NCI-H2029 (cell line): ENCODE results near the gene RNF186.
"Not testable (repeated sequence)": the region's sequence is repeated elsewhere in the genome, so short reads cannot be mapped to it uniquely, and the experiment has no call there.

Source experiments
- DNase-seq: peaks from one replicate; lab custom pipeline; 2025; lab: John Stamatoyannopoulos, UW

Gene RNF186

GRCh38 chr1:19824541-19824940 lies 9.5 kb upstream of the RNF186 start:
- DNase-seq, result no peak

- DNase-seq, result no peak
Observed at GRCh38 chr1:19824036-19824435, 9.0 kb upstream of the RNF186 start.

GRCh38 chr1:19819701-19820100 lies 4.6 kb upstream of the RNF186 start:
- no peak for DNase-seq

- no peak for DNase-seq
Observed at GRCh38 chr1:19818324-19818723, 3.2 kb upstream of the RNF186 start.

GRCh38 chr1:19817160-19817559 lies 2.1 kb upstream of the RNF186 start:
- no peak for DNase-seq

- DNase-seq, result not testable (repeated sequence)
Observed at GRCh38 chr1:19816737-19817086, 1.6 kb upstream of the RNF186 start.

GRCh38 chr1:19815801-19816736 lies 986 bp upstream of the RNF186 start:
- DNase-seq, result peak; percentile 77

- peak; percentile 12 for DNase-seq
Observed at GRCh38 chr1:19814244-19814661, 830 bp downstream of the RNF186 start.

GRCh38 chr1:19813643-19813960 lies 1.5 kb downstream of the RNF186 start:
- no peak for DNase-seq

GRCh38 chr1:19812875-19813642 lies 2.0 kb downstream of the RNF186 start:
- no peak for DNase-seq

- no peak for DNase-seq
Observed at GRCh38 chr1:19811206-19811851, 3.8 kb downstream of the RNF186 start.

GRCh38 chr1:19809044-19809750 lies 5.9 kb downstream of the RNF186 start:
- DNase-seq, result no peak

GRCh38 chr1:19808351-19808750 lies 6.7 kb downstream of the RNF186 start:
- DNase-seq, result no peak

- DNase-seq, result no peak
Observed at GRCh38 chr1:19804831-19805251, 10.2 kb downstream of the RNF186 start.

- no peak for DNase-seq
Observed at GRCh38 chr1:19802269-19802668, 12.8 kb downstream of the RNF186 start.

- DNase-seq, result peak; percentile 42
Observed at GRCh38 chr1:19800076-19800804, 14.8 kb downstream of the RNF186 start.

- peak; percentile 47 for DNase-seq
Observed at GRCh38 chr1:19799230-19800075, 15.6 kb downstream of the RNF186 start, which contains the start of gene TMCO4. Gene TMCO4, minus strand, starts transcription at chr1:19799916. Its CDS starts 19,158 bp downstream, at chr1:19780758.

GRCh38 chr1:19798486-19799229 lies 16.4 kb downstream of the RNF186 start:
- DNase-seq, result no peak

- no peak for DNase-seq
Observed at GRCh38 chr1:19797827-19798226, 17.3 kb downstream of the RNF186 start.

- DNase-seq, result no peak
Observed at GRCh38 chr1:19794583-19794982, 20.5 kb downstream of the RNF186 start.
